HepG2 (cell line): ENCODE data around the gene NFX1. TPM values are rescaled to one million over a fixed set of nuclear protein-coding genes. Genes with fewer than 3 reads are reported as not detected.

Source experiments
- CBX1 ChIP-seq: IDR thresholded peaks from one replicate; pipeline ENCODE4 v1.6.1; 2016; ENCODE audit warnings: antibody characterized with exemption, low read depth
- DMAP1 ChIP-seq: IDR thresholded peaks from 2 replicates; pipeline ENCODE4 v1.6.1; 2016
- FOXK1 ChIP-seq: sonication (generic); formaldehyde crosslinking; IDR thresholded peaks from 2 replicates; pipeline ENCODE4 v1.4.0; 2020; ENCODE audit warnings: low read depth, missing genetic modification reagents, borderline replicate concordance
- MTF1 ChIP-seq: sonication (generic); formaldehyde crosslinking; IDR thresholded peaks from 2 replicates; pipeline ENCODE4 v1.5.0; 2020; ENCODE audit warnings: missing genetic modification reagents
- PRMT3 ChIP-seq: sonication (generic); formaldehyde crosslinking; IDR thresholded peaks from 2 replicates; pipeline ENCODE4 v1.8.1; 2022; ENCODE audit warnings: low read depth, mild to moderate bottlenecking, moderate library complexity, missing genetic modification reagents, borderline replicate concordance
- RFX1 ChIP-seq: fragments of 450-650 bp; IDR thresholded peaks from 2 replicates; pipeline ENCODE4 v1.6.1; 2017
- SCMH1 ChIP-seq: sonication (generic); formaldehyde crosslinking; IDR thresholded peaks from 2 replicates; pipeline ENCODE4 v1.9.0; 2021; ENCODE audit warnings: missing genetic modification reagents, mild to moderate bottlenecking, borderline replicate concordance
- ZNF230 ChIP-seq: sonication (generic); formaldehyde crosslinking; IDR thresholded peaks from 2 replicates; pipeline ENCODE4 v1.4.0; 2020; ENCODE audit warnings: mild to moderate bottlenecking, missing genetic modification reagents
- ZNF772 ChIP-seq: sonication (generic); formaldehyde crosslinking; IDR thresholded peaks from 2 replicates; pipeline ENCODE4 v1.5.0; 2020; ENCODE audit warnings: mild to moderate bottlenecking, missing genetic modification reagents
- polyA plus RNA-seq, 8 experiments: library from polyadenylated mRNA; depleted of rRNA in 3 of 8; stranded (reverse) in 7 of 8; unstranded in 1 of 8; fragments of >200 nt; fragmentation: Illumina TruSeq in 4 of 8; extraction: Trizol in 4 of 8; gene quantifications; 2 replicates each; pipeline versions ENCODE4 v1.2.1 to v1.2.3, GENCODE V29; 2011 to 2016; ENCODE audit warnings: low read depth in 4 of 8, missing spikeins in 1 of 8, mixed read lengths in 1 of 8; ENCODE audit not compliant: insufficient read depth in 1 of 8
- total RNA-seq, 5 experiments: library from RNA; depleted of rRNA; stranded (reverse); fragments of >200 nt; fragmentation: Illumina TruSeq; extraction: Trizol; gene quantifications; 2 replicates each; pipeline ENCODE4 v1.2.3, GENCODE V29; 2016; ENCODE audit warnings: low read depth in 1 of 5
- TF ChIP-seq, protein P1 (sequence below), 2 experiments: sonication (generic) in 1 of 2; formaldehyde crosslinking in 1 of 2; IDR thresholded peaks; 2 replicates each; pipeline versions ENCODE4 v1.4.0 to v1.6.1; 2016 to 2020; ENCODE audit warnings: borderline replicate concordance in 1 of 2, low read depth in 1 of 2, mild to moderate bottlenecking in 1 of 2, missing genetic modification reagents in 1 of 2
- TF ChIP-seq, protein P2 (sequence below): sonication (generic); formaldehyde crosslinking; IDR thresholded peaks from 2 replicates; pipeline ENCODE4 v1.4.0; 2020; ENCODE audit warnings: missing genetic modification reagents
- TF ChIP-seq, protein P3 (sequence below): IDR thresholded peaks from 2 replicates; pipeline ENCODE4 v1.6.1; 2016; ENCODE audit warnings: low read depth
- TF ChIP-seq, protein P4 (sequence below), 2 experiments: sonication (generic) in 1 of 2; formaldehyde crosslinking in 1 of 2; IDR thresholded peaks; 2 replicates each; pipeline versions ENCODE4 v1.4.0 to v1.6.1; 2018 to 2020; ENCODE audit warnings: missing genetic modification reagents in 2 of 2, borderline replicate concordance in 1 of 2, low read depth in 1 of 2, mild to moderate bottlenecking in 1 of 2, missing biosample characterization in 1 of 2
- TF ChIP-seq, protein P5 (sequence below): IDR thresholded peaks from 2 replicates; pipeline ENCODE4 v1.6.1; 2016
- TF ChIP-seq, protein P6 (sequence below): IDR thresholded peaks from 2 replicates; pipeline ENCODE4 v1.6.1; 2016

Gene NFX1
- total and polyA plus RNA-seq, 2 of the 13 experiments (the other 11 are each of a cell fraction or from before 2014, with no cell fraction given), result 23.9 to 27.5 TPM

DNA sequence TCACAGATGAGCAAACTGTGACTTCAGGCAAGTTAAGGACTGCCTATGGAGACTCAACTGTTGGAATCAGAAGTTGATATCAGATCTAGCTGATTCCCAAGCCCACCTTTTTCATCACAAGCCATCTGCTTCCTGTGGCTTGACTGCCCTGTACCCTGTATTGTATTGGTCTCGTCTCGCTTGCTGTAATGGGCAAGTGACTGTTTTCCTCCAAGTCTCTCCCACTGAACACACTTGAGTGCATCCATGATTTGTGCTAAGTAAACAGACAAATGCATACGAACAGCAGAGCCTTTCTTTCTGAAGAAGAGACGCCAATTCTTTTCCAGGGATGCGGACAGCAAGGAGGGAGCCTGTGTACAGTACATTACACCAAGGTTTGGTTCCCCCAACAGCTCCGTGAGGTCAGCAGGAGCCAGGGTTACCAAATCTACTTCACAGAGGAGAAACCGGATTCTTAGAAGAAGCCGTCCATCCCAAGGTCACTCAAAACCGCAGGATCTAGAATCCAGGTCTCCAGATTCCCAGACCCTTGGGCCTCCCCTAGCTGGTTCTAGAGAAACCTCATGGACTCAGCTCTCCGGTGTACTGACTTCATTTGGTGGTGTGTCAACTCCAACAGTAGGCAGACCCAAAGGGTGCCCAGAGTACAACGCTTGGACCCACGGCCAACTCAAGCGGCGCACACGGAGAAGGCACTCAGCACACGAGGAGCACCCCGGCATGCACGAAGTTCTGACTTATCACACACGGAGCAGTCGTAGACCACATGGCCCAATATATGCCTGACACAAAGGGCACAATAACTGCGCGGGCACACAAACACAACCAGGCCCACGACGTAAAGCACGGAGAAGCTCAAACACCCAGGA is 26.9 kb upstream of the NFX1 start (continued):
- TF ChIP-seq, protein P1, sequence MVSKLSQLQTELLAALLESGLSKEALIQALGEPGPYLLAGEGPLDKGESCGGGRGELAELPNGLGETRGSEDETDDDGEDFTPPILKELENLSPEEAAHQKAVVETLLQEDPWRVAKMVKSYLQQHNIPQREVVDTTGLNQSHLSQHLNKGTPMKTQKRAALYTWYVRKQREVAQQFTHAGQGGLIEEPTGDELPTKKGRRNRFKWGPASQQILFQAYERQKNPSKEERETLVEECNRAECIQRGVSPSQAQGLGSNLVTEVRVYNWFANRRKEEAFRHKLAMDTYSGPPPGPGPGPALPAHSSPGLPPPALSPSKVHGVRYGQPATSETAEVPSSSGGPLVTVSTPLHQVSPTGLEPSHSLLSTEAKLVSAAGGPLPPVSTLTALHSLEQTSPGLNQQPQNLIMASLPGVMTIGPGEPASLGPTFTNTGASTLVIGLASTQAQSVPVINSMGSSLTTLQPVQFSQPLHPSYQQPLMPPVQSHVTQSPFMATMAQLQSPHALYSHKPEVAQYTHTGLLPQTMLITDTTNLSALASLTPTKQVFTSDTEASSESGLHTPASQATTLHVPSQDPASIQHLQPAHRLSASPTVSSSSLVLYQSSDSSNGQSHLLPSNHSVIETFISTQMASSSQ (IDR thresholded peaks at IDR 0.05; ENCODE audit: low read depth), result no peak
- TF ChIP-seq, protein P1 (CRISPR knock-in tag; IDR thresholded peaks at IDR 0.05; ENCODE audit: borderline replicate concordance), result no peak
- TF ChIP-seq RFX1 (no peak), SCMH1 (CRISPR knock-in tag) (no peak), MTF1 (no peak), DMAP1 (no peak; the same call in 1 of the 2 replicates), ZNF772 (peak; percentile 20; the same call in 1 of the 2 replicates), PRMT3 (CRISPR knock-in tag) (no peak), CBX1 (no peak), FOXK1 (CRISPR knock-in tag) (no peak), ZNF230 (CRISPR knock-in tag) (no peak)
- TF ChIP-seq, protein P2, sequence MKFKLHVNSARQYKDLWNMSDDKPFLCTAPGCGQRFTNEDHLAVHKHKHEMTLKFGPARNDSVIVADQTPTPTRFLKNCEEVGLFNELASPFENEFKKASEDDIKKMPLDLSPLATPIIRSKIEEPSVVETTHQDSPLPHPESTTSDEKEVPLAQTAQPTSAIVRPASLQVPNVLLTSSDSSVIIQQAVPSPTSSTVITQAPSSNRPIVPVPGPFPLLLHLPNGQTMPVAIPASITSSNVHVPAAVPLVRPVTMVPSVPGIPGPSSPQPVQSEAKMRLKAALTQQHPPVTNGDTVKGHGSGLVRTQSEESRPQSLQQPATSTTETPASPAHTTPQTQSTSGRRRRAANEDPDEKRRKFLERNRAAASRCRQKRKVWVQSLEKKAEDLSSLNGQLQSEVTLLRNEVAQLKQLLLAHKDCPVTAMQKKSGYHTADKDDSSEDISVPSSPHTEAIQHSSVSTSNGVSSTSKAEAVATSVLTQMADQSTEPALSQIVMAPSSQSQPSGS (CRISPR knock-in tag), result no peak
- TF ChIP-seq, protein P3, sequence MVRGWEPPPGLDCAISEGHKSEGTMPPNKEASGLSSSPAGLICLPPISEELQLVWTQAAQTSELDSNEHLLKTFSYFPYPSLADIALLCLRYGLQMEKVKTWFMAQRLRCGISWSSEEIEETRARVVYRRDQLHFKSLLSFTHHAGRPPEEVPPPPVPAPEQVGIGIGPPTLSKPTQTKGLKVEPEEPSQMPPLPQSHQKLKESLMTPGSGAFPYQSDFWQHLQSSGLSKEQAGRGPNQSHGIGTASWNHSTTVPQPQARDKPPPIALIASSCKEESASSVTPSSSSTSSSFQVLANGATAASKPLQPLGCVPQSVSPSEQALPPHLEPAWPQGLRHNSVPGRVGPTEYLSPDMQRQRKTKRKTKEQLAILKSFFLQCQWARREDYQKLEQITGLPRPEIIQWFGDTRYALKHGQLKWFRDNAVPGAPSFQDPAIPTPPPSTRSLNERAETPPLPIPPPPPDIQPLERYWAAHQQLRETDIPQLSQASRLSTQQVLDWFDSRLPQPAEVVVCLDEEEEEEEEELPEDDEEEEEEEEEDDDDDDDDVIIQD, result no peak
- TF ChIP-seq, protein P4, sequence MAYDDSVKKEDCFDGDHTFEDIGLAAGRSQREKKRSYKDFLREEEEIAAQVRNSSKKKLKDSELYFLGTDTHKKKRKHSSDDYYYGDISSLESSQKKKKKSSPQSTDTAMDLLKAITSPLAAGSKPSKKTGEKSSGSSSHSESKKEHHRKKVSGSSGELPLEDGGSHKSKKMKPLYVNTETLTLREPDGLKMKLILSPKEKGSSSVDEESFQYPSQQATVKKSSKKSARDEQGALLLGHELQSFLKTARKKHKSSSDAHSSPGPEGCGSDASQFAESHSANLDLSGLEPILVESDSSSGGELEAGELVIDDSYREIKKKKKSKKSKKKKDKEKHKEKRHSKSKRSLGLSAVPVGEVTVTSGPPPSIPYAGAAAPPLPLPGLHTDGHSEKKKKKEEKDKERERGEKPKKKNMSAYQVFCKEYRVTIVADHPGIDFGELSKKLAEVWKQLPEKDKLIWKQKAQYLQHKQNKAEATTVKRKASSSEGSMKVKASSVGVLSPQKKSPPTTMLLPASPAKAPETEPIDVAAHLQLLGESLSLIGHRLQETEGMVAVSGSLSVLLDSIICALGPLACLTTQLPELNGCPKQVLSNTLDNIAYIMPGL (CRISPR knock-in tag; IDR thresholded peaks at IDR 0.05; ENCODE audit: borderline replicate concordance in 1 of 2, low read depth in 1 of 2), result no peak; a peak in 1 of 4 replicates
- TF ChIP-seq, protein P5, sequence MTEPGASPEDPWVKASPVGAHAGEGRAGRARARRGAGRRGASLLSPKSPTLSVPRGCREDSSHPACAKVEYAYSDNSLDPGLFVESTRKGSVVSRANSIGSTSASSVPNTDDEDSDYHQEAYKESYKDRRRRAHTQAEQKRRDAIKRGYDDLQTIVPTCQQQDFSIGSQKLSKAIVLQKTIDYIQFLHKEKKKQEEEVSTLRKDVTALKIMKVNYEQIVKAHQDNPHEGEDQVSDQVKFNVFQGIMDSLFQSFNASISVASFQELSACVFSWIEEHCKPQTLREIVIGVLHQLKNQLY (CRISPR knock-in tag), result no peak
- TF ChIP-seq, protein P6, sequence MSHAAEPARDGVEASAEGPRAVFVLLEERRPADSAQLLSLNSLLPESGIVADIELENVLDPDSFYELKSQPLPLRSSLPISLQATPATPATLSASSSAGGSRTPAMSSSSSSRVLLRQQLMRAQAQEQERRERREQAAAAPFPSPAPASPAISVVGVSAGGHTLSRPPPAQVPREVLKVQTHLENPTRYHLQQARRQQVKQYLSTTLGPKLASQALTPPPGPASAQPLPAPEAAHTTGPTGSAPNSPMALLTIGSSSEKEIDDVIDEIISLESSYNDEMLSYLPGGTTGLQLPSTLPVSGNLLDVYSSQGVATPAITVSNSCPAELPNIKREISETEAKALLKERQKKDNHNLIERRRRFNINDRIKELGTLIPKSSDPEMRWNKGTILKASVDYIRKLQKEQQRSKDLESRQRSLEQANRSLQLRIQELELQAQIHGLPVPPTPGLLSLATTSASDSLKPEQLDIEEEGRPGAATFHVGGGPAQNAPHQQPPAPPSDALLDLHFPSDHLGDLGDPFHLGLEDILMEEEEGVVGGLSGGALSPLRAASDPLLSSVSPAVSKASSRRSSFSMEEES (CRISPR knock-in tag), result no peak
